NCI-H2171 treated with DMSO at 0.1 percent for 48 hours (cell line): ENCODE data around the gene SBNO2.
"Not testable (repeated sequence)": the region's sequence is repeated elsewhere in the genome, so short reads cannot be mapped to it uniquely, and the experiment has no call there.

ENCODE experiments used
- DNase-seq: peaks from one replicate; lab custom pipeline; 2025; lab: John Stamatoyannopoulos, UW

SBNO2 gene

GRCh38 chr19:1119475-1120217 lies 54.4 kb downstream of the SBNO2 start:
- no peak for DNase-seq

DNA sequence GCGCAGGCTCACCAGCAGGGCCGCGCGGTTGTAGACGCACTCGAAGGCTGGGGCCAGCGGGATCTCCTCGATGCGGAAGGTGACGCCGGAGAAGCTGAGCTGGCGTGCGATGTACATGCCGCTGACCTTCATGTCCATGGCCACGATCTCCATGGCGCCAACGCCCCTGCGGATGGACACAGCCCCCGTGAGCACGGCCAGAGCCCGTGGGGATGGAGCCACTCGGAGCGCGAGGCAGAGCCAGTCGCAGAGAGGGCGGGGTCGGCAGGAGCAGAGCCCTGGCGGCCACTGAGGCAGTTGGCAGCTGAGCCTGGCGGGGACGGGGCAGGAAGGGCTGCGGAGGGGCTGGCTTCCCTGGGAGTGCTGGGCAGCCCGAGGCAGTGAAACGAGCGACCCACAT lies 55.1 kb downstream of the SBNO2 start:
- no peak for DNase-seq

DNA sequence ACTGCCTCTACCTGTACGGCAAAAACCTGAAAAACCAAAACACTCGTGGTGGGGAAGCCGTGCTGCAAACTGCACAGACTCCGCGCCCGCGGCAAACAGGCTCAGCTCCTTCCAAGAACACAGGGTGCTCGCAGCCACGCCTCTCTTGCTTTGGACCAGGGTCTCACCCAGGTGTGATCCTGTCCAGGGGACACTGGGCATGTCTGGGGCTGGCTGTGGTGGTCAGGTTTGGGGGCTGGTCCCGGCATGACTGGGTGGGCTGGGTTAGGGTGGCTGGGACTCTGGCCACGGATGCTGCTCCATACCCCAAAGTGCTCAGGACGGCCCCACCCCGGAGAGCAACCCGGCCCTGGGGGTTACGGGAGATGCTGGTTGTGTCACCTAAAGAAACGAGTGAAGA lies 56.4 kb downstream of the SBNO2 start:
- DNase-seq = no peak

DNA sequence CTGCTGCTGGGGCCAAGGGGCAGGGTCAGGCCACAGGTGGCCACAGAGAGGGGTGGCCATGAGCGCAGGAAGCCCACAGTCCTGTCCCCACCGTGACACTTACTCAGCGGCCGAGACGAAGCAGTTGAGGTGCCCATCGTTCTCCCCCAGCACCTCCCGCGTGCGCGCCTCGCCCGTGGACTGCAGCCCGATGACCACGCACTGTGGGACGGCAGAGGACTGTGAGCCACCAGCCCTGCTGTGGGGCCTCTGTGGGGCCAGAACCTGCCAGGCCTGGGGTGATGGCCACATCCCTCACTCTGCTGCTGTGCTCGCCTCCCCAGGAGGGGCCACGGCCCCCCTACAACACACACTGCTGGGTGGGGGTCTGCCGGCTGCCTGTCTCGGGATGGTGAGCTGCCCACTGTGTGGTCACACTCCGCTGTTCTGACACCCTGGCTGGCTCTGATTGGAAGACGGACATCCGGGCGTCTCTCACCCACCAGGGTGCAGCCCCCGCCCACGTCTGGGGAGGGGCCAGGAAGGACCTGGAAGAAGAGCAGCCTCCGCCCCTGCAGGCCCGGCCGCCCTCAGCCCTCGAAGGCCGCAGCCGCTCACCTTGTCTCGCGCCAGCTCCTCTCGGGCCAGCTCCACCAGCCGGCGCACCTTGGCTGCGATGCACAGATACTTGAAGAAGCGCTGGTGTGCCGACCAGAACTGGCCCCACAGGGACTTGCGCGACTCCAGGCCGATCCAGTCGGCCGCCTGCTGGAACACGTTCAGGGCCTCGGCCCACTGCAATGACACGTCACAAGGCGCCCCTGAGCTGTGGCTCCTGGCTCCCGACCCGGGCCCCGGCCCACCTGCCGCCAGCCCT lies 57.1 kb downstream of the SBNO2 start:
- no peak for DNase-seq

DNA sequence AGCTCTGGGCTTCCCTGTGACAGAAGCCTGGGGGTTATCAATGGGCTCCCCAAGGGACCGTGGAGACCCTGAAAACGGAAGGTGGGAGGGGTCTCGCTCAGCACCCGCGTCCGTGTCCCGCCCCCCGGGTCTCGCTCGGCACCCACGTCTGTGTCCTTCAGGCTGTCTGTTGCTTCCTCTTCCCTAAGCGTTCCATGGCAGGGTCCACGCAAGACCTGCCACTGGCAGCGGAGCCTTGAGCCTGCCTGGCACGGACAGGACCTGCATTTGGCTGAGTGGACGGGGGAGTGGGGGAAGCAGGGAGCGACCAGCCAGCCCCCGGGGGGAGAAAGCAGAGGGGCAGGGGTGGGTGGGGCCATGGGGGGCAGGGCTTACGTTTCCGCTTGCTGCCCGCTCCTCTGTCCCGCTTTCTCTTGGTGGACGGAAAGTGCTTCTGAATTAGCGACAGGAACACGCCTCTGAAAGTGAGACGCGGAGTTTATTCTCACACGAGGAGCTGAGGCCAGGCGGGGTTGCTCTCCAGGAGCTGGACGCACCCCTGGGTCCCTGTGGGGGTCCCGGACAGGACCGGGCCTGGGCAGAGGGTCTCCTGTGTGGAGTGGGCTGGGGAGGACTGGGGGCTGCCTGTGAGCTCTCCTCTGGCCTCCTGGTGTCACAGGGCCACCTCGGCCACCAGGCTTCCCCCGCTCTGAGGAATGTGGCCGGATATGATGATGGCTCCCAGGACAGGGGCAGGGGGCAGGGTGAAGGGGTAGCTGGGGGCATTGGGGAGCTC lies 58.2 kb downstream of the SBNO2 start:
- no peak for DNase-seq

- DNase-seq = not testable (repeated sequence)
Observed at GRCh38 chr19:1114728-1115127, 59.3 kb downstream of the SBNO2 start.

DNA sequence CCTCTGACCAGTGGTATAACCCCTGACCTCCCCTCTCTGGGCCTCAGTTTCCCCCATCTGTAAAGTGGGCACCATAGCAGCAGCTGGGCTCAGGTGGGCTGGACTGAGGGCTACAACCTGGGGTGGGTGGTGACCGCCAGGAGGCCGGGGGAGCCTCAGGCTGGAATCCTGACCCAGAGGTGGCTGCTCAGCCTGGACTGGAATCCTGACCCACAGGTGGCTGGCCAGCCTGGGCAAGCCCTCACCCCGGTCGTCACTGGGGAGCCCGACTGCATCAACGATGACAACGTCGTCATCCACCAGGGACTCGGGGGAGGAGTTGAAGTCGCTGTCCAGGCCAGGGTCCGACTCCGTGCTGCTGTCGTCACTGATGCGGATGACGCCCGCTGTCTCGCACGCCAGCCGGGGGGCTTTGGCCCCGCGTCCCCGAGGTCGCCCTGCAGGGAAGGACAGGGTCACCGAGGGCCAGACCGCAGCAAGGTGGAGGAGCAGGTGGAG lies 60.0 kb downstream of the SBNO2 start:
- DNase-seq = no peak

DNA sequence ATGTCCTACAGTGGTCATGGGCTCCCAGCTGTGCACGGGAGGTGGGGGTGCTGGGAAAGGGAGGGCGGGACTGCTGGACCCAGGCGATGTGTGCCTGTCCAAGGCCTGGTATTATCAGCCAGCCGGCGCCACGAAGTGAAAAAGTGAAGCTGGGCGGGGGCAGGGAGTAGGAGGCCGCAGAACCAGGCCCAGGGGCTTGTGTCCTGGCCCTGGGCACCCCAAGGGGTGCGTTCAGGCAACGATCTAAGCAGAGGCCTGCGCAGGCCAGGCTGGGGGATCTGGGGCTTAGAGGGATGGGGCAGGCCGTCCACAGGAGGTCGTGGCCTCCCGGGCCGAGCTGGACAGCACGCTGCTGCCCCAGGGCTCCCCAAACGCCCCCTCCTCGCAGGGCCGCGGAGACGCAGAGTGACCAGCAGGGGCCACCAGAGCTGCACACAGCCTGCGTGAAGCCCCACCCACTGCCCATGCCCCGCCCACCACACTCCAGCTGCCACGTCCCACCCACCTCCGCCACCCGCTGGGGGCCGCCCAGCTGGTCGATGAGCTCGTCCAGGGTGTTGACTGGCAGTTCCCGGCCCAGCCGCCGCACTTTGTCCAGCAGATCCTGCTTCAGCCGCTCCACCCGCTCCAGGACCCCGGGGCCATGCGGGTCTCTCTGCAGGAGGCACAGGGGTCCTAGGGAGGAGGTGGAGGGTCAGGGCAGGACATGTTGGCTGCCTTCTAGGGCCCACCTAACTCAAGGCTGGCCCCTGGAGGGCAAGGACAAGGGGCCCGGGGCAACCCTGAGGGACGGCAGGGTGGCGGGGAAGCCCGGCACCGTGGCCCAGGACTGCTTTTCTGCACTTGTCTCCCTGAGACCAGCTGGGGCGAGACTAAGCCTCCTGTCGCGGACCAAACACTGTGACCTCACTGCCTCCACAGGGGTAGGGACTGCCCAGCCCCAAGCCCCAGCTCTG lies 60.8 kb downstream of the SBNO2 start:
- peak; percentile 75 for DNase-seq

- no peak for DNase-seq
Observed at GRCh38 chr19:1112268-1113029, 61.6 kb downstream of the SBNO2 start.

- no peak for DNase-seq
Observed at GRCh38 chr19:1111641-1112267, 62.3 kb downstream of the SBNO2 start.

GRCh38 chr19:1110809-1111640 lies 63.0 kb downstream of the SBNO2 start:
- DNase-seq = no peak

- DNase-seq = no peak
Observed at GRCh38 chr19:1109697-1110671, 64.1 kb downstream of the SBNO2 start.

- DNase-seq = no peak
Observed at GRCh38 chr19:1109032-1109551, 65.0 kb downstream of the SBNO2 start.

GRCh38 chr19:1108291-1109031 lies 65.6 kb downstream of the SBNO2 start:
- no peak for DNase-seq

- DNase-seq = no peak
Observed at GRCh38 chr19:1107661-1108261, 66.3 kb downstream of the SBNO2 start.
